Measurements from ENCODE around the gene SFXN3. TPM values are rescaled to one million over a fixed set of nuclear protein-coding genes. Genes with fewer than 3 reads are reported as not detected.

The SFXN3 gene, protein sequence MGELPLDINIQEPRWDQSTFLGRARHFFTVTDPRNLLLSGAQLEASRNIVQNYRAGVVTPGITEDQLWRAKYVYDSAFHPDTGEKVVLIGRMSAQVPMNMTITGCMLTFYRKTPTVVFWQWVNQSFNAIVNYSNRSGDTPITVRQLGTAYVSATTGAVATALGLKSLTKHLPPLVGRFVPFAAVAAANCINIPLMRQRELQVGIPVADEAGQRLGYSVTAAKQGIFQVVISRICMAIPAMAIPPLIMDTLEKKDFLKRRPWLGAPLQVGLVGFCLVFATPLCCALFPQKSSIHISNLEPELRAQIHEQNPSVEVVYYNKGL
- 64.5 and 67.0 TPM in 2 replicates for total RNA-seq

DNA sequence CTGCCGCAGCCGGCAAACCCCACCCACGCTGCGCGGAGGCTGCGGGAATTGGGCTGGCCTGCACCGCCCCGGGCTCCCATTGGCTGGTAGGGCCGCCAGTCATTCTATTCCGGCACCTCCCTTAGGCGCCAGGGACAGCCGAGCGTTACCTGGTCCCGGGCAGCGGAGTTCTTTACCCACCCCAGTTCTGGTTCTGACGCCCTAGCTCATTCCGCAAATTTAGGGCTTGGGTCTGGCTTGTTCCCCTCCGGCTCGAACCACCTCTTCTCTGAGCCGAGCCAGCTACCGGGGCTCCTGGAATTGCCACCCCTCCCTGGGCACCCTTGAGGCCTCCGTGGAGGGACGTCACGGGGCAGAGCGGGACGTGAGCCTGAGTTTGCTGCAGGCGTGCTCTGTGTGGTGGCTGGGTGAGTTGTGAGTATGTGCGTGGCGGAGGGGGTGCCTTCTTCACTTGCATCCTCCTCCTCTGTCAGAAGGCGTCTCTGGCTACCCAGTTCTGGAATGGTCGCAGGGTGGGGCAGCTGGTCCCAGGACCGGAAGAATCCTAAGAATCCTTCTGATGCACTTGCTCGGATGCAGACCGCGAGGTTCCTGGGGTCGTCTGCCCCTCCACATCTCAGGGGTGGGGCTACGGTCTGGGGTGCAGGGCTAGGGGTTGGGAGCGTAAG lies at the start of gene SFXN3, which contains the start of gene PDZD7:
Gene SFXN3 (plus strand): TSS at position 107 of the 668 bp plus-strand sequence. CDS start 3,461 bp downstream, outside the sequence.
Gene PDZD7 (minus strand): TSS at position 2 of the 668 bp plus-strand sequence. CDS start 910 bp downstream, outside the sequence.

DNA sequence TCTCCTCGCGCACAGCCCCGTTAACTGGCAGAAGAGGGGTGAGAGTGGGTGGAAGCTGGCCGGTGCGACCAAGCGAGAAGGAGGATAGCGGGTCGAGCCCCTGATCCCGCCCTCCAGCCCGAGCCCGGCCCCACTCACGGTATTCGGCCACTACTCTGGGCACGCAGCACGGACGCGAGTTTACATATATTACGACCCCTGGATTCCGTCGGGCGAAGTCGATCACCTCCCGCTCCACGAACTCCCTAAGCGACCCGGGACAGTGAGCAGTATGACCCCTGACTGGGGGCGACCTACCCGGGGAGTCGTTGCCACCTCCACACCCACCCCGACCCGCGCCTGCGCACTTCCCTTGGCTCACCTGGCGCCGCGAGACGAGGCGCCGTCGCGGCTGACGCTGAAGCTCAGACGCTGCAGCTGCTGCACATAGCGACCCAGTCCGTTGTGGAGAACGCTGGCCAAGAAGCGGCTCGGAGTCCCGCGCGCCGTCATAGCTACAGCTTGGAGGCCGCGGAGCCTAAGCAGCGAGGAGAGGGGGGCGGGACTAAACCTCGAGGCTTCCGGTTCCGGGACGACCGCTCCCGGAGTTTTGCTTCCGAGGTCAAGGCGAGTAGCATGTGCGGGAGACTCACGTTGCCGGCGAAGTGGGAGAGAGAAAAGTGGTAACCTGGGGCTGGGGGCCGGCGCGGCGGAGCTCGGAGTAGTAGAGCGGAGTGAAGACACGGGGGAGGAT lies 43.9 kb upstream of the SFXN3 start, which contains the start of the genes MRPL43 and TWNK:
Gene MRPL43 (minus strand): TSS at position 546 of the 733 bp plus-strand sequence. CDS start 54 bp downstream, at position 492.
Gene TWNK (plus strand): TSS at position 592 of the 733 bp plus-strand sequence. CDS start 668 bp downstream, outside the sequence.

DNA sequence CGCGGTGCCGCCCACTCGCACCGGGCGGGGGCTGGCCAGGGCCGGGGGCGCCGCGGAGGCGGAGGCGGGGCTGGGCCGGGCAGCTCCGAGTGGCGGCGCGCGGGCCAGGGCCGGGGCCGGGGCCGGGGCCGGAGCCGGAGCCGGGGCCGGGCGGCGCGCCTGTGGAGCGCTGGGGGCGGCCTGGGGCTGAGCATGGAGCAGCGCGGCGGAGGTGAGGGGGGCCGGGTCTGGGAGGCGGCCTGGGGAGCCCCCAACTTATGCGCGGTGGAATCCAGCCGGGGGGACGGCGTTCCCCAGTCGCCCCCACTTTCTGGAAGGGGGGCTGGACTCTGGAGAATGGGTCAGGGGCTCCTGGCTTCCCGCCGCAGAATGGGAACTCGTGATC lies 31.3 kb upstream of the SFXN3 start, which contains the start of gene LZTS2:
Gene LZTS2 (plus strand): TSS at position 67 of the 385 bp plus-strand sequence. CDS start 2,731 bp downstream, outside the sequence.

DNA sequence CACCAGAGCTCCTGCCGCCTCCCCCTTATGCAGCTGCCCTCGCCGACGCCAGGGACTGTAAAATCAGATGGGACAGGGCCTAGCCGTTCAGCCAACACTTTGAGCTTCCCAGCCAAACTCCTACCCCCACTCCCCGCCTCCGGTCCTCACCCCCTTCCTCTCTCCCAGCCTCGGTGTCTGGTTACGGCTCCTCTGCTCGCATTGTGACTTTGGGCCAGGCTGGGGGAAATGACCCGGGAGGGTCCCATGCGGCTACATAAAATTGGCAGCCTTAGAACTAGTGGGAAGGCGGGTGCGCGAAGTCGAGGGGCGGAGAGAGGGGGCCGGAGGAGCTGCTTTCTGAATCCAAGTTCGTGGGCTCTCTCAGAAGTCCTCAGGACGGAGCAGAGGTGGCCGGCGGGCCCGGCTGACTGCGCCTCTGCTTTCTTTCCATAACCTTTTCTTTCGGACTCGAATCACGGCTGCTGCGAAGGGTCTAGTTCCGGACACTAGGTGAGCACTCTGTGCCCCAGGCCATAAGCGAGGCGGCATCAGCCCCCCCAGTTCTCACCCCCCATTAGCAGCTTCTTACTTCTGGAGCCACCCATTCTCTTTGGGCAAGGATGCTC lies 30.7 kb downstream of the SFXN3 start, which contains the start of gene KAZALD1:
Gene KAZALD1 (plus strand): TSS at position 366 of the 608 bp plus-strand sequence. CDS start 604 bp downstream, outside the sequence.

Other genes starting within 250 kb of the SFXN3 start
- 41.9 and 44.8 TPM in 2 replicates for gene SLF2, start 118.3 kb upstream of the SFXN3 start, total RNA-seq
- gene SEMA4G, start 61.7 kb upstream of the SFXN3 start, total RNA-seq: 0.33 and 1.00 TPM in 2 replicates
- gene MRPL43, start 43.7 kb upstream of the SFXN3 start, total RNA-seq: 49.4 and 63.5 TPM in 2 replicates
- 8.0 and 9.0 TPM in 2 replicates for gene TWNK, start 43.7 kb upstream of the SFXN3 start, total RNA-seq
- gene LZTS2, start 31.4 kb upstream of the SFXN3 start, total RNA-seq: 76.6 and 86.4 TPM in 2 replicates
- gene PDZD7, start 105 bp upstream of the SFXN3 start, total RNA-seq: 1.4 and 2.1 TPM in 2 replicates
- 6.2 and 6.4 TPM in 2 replicates for gene KAZALD1, start 30.8 kb downstream of the SFXN3 start, total RNA-seq
- not detected in 2 replicates for gene TLX1, start 100.1 kb downstream of the SFXN3 start, total RNA-seq
- not detected in 2 replicates for gene LBX1, start 198.2 kb downstream of the SFXN3 start, total RNA-seq